PFSK-1 (cell line): ENCODE data around the gene XRRA1.

Experiments
- POLR2AphosphoS5 ChIP-seq: IDR thresholded peaks from 2 replicates; pipeline ENCODE4 v1.6.1; 2012; ENCODE audit warnings: low read depth, mild to moderate bottlenecking, control low read depth, low read length, moderate library complexity
- TAF1 ChIP-seq: IDR thresholded peaks from 2 replicates; pipeline ENCODE4 v1.6.1; 2012; ENCODE audit warnings: low read length, control low read depth, borderline replicate concordance; ENCODE audit not compliant: insufficient read depth
- TF ChIP-seq, protein P1 (sequence below), 2 experiments: IDR thresholded peaks; 2 replicates each; pipeline versions ENCODE4 v1.6.1 to v1.8.0; 2011 to 2012; ENCODE audit warnings: low read depth in 2 of 2, low read length in 2 of 2, control low read depth in 1 of 2, inconsistent platforms in 1 of 2, mild to moderate bottlenecking in 1 of 2, moderate library complexity in 1 of 2; ENCODE audit not compliant: insufficient read depth in 1 of 2

- TF ChIP-seq, protein P1, sequence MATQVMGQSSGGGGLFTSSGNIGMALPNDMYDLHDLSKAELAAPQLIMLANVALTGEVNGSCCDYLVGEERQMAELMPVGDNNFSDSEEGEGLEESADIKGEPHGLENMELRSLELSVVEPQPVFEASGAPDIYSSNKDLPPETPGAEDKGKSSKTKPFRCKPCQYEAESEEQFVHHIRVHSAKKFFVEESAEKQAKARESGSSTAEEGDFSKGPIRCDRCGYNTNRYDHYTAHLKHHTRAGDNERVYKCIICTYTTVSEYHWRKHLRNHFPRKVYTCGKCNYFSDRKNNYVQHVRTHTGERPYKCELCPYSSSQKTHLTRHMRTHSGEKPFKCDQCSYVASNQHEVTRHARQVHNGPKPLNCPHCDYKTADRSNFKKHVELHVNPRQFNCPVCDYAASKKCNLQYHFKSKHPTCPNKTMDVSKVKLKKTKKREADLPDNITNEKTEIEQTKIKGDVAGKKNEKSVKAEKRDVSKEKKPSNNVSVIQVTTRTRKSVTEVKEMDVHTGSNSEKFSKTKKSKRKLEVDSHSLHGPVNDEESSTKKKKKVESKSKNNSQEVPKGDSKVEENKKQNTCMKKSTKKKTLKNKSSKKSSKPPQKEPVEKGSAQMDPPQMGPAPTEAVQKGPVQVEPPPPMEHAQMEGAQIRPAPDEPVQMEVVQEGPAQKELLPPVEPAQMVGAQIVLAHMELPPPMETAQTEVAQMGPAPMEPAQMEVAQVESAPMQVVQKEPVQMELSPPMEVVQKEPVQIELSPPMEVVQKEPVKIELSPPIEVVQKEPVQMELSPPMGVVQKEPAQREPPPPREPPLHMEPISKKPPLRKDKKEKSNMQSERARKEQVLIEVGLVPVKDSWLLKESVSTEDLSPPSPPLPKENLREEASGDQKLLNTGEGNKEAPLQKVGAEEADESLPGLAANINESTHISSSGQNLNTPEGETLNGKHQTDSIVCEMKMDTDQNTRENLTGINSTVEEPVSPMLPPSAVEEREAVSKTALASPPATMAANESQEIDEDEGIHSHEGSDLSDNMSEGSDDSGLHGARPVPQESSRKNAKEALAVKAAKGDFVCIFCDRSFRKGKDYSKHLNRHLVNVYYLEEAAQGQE (IDR thresholded peaks at IDR 0.05; ENCODE audit: insufficient read depth in 1 of 2, low read depth in 2 of 2, low read length in 2 of 2): no peak
- no peak for TF ChIP-seq POLR2AphosphoS5
- TF ChIP-seq TAF1: no peak
These were observed 2.3 kb upstream of the XRRA1 start for GRCh38 chr11:74951226-74951625.
